Duodenal mucosa (tissue), 2 donors: Measurements from ENCODE around the gene PPM1H.
A peak's percentile ranks its signal among the peaks of the same experiment; 100 is the strongest.

Experiments used
- H3K27ac ChIP-seq: one replicate; pipeline ENCODE4 v1.7.0; 2013; ENCODE audit warnings: low read depth, low read length
- H3K27me3 ChIP-seq, 2 donors: one replicate each; pipeline ENCODE4 v1.7.0; 2013; ENCODE audit warnings: low read length in 2 of 2, control low read depth in 1 of 2; ENCODE audit not compliant: insufficient read depth in 2 of 2, control insufficient read depth in 1 of 2
- H3K36me3 ChIP-seq, 2 donors: one replicate each; pipeline ENCODE4 v1.7.0; 2013; ENCODE audit warnings: low read length in 2 of 2, control low read depth in 1 of 2; ENCODE audit not compliant: insufficient read depth in 2 of 2, control insufficient read depth in 1 of 2
- H3K4me1 ChIP-seq, 2 donors: one replicate each; pipeline ENCODE4 v1.7.0; 2013; ENCODE audit warnings: low read length in 2 of 2, control low read depth in 1 of 2; ENCODE audit not compliant: insufficient read depth in 2 of 2, control insufficient read depth in 1 of 2
- H3K4me3 ChIP-seq, 2 donors: one replicate each; pipeline ENCODE4 v1.7.0; 2013; ENCODE audit warnings: low read length in 2 of 2, low read depth in 1 of 2
- H3K9ac ChIP-seq, 2 donors: one replicate each; pipeline ENCODE4 v1.7.0; 2013; ENCODE audit warnings: low read length in 2 of 2, low read depth in 1 of 2
- H3K9me3 ChIP-seq, 2 donors: one replicate each; pipeline ENCODE4 v1.7.0; 2013; ENCODE audit warnings: low read length in 2 of 2, control low read depth in 1 of 2; ENCODE audit not compliant: control insufficient read depth in 1 of 2

Gene PPM1H

DNA sequence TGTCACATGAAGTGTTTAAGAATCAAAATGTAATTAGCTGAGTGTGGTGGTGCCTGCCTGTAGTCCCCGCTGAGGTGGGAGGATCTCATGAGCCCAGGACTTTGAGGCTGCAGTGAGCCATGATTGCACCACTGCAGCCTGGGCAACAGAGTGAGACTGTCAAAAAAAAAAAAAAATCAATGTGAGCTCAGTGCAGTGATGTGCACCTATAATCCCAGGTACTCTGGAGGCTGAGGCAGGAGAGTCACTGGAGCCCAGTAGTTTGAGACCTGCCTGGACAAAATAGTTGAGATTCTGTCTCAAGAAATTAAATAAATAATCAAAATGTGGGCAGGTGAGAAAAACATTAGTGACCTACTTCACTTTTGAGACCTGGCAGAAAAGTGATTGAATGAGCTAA, 328.3 kb downstream of the PPM1H start:
- H3K27me3 ChIP-seq = no peaks in the 10 kb centered on the region
- no peak overlapping the region for H3K4me3 ChIP-seq
- no peaks in the 10 kb centered on the region for H3K9me3 ChIP-seq
- H3K36me3 ChIP-seq = no peaks in the 10 kb centered on the region
- H3K27ac ChIP-seq = no peak overlapping the region
- peaks cover 12 to 19% of the 10 kb centered on the region in 2 donors for H3K4me1 ChIP-seq
- H3K9ac ChIP-seq = no peak overlapping the region

DNA sequence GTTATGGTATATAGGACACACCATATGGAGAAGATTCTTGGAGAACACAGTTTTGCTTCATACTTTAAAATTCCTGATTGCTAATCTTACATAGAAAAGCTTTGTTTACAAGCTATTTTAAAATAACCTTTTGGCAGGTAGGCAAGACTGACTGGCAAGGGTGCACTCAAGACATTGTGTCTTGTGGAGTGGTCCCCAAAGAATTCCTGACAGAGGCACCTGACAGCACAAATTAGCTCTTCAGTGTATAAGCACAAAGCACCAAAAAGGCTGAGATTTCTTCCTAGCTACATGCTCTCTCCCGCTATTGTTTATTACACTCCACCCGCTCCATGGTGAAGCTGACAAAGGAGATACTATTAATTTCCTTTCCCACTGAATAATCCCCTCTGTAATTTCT, 329.0 kb downstream of the PPM1H start:
- H3K9me3 ChIP-seq = no peaks in the 10 kb centered on the region
- H3K4me1 ChIP-seq = peaks cover 12 to 22% of the 10 kb centered on the region in 2 donors
- no peak overlapping the region for H3K9ac ChIP-seq
- H3K27ac ChIP-seq = no peak overlapping the region
- no peaks in the 10 kb centered on the region for H3K27me3 ChIP-seq
- no peak overlapping the region for H3K4me3 ChIP-seq
- no peaks in the 10 kb centered on the region for H3K36me3 ChIP-seq

DNA sequence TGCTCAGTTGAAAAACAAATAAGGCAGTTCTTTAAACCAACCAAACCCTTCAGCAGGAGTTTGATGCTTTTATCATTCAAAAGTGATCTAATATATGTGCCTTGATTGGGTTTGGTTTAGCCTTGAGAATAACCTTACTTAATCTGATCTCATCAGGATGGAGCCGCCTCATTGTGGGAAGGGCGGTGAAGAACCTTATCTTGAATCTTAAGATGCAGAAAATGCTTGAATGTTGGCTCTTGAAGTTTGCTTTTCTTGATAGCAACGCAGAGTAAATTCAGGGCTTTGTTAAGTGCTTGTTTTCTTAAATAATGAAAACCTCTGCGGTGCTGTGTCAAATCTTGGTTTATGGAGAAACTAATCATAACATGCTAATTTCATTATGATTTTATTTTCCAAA, 330.1 kb downstream of the PPM1H start:
- H3K9ac ChIP-seq = no peak overlapping the region
- H3K27me3 ChIP-seq = no peaks in the 10 kb centered on the region
- peaks cover 12 to 22% of the 10 kb centered on the region in 2 donors for H3K4me1 ChIP-seq
- peak overlapping the region; percentile 6 to 85 for H3K4me3 ChIP-seq
- H3K27ac ChIP-seq = no peak overlapping the region
- no peaks in the 10 kb centered on the region for H3K9me3 ChIP-seq
- H3K36me3 ChIP-seq = no peaks in the 10 kb centered on the region

DNA sequence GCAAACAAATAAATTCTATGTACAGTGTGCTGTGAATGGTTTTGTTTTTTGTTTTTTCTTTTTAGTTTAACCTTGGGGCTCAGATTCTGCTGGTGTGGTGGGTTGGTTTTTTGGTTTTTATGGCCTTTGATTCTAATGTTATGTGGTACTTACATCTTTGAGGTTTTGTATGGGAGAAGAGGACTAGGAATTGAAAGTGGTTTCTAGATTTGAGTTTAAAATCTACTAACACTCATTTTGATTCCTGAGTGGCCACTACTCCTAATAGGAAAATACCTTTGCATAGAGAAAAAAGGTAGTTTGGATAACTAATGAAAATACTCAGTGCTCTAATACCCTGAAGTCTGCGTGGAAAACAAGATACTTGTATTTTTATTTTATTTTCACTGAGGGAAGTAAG, 330.6 kb downstream of the PPM1H start:
- H3K4me3 ChIP-seq = peak overlapping the region; percentile 85 to 88
- peaks cover 12 to 22% of the 10 kb centered on the region in 2 donors for H3K4me1 ChIP-seq
- peak overlapping the region; percentile 7 to 90 for H3K9ac ChIP-seq
- no peaks in the 10 kb centered on the region for H3K9me3 ChIP-seq
- no peaks in the 10 kb centered on the region for H3K27me3 ChIP-seq
- no peak overlapping the region for H3K27ac ChIP-seq
- no peaks in the 10 kb centered on the region for H3K36me3 ChIP-seq

DNA sequence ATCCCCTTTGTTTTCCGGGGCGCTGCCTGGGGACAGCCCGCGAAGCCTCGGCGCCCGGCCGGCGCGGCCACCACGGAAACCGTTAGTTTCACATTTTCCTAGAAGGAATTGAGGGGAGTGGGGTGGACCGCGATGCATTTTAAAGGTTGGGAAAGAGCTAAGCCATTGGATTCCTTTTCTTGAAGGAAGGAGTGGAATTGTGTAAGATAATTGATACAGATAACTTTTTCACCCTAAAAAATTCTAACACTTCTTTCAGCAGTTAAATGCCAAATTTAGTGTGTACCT, 331.2 kb downstream of the PPM1H start:
- H3K9me3 ChIP-seq = no peaks in the 10 kb centered on the region
- peak overlapping the region; percentile 98 for H3K27ac ChIP-seq
- H3K4me1 ChIP-seq = peaks cover 12 to 22% of the 10 kb centered on the region in 2 donors
- H3K27me3 ChIP-seq = no peaks in the 10 kb centered on the region
- H3K4me3 ChIP-seq = peak overlapping the region; percentile 85 to 88
- no peaks in the 10 kb centered on the region for H3K36me3 ChIP-seq
- peak overlapping the region; percentile 78 to 90 for H3K9ac ChIP-seq

DNA sequence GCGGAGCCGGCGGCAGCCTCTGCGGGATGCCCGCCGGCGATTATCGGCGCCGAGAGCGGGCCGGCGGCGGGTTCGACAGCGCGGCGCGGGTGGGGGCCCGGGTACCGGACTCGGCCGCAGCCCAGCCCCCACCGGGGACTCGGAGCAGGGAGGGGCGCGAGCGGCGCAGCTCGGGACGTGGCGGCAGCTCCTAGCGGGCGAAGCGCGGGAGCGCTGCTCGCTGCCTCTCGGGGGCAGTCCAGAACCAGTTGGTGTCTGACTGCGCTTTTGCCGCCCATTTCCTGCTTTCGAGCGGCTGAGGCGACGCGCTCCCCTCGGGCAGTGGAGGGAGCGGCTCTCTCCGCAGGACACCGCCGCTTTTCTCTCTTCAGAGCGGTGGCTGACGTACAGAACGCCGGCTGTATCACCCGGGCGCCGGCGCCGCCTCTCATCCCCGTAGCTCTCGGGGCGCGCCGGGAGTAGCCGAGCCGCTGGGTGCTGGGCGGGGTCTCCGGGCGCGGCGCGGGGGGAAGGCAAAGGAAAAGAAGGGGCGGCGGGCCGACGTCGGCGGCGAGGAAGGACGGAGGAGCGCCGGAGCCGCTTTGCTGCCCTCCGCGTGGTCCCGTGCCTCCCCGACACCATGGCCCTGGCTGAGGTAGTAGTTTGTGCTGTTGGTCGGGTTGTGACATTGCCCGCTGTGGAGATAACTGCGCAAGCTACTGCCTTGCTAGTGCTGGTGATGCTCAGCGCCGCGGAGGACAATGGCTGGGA, 331.7 kb downstream of the PPM1H start:
- Histone ChIP-seq H3K4me3 (peak overlapping the region; percentile 85 to 88), H3K9me3 (no peaks in the 10 kb centered on the region), H3K4me1 (peaks cover 12 to 22% of the 10 kb centered on the region in 2 donors), H3K36me3 (no peaks in the 10 kb centered on the region), H3K9ac (peak overlapping the region; percentile 78 to 90), H3K27me3 (no peaks in the 10 kb centered on the region), H3K27ac (peak overlapping the region; percentile 98)

DNA sequence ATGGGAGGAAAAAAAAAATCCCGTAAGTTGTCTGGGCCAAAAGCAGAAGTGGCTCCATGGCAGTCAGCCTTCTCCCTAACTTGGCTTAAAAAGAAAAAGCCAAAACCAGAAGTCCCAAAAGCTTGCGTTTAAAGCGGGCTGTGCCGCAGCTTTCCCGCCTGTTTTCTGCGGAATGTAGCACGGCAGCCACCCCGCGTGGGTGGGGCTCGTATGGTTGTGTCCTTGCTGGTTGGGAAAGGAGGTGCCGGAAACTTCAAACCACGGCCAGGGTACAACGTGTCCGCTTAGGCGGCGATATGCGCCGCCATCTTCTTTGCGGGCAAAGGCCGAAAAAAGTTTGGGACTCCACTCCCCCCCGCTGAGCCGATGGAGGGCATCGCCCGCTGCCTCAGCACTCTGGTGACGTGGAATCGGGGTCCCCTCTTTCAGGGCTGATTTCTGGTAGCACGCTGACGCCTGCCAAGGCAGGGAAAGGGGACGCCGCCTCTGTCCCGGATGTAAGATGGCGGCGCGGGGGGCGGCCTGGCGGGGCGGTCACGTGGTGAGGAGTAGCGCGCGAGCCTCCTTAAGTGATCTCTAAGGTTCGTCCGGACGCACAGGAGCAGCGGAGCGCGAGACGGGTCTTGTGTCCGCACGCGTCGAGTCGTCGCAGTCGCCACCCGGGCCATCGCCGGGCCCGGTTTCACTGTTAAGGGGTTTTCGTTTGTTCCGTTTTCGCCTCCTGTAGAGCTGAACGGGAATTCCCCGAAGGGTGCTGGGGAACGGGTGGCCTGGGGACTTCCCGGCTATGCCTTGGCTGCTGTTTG, 332.5 kb downstream of the PPM1H start:
- H3K9ac ChIP-seq = peak overlapping the region; percentile 78 to 90
- H3K27ac ChIP-seq = peak overlapping the region; percentile 98
- peaks cover 12 to 22% of the 10 kb centered on the region in 2 donors for H3K4me1 ChIP-seq
- peak overlapping the region; percentile 85 to 88 for H3K4me3 ChIP-seq
- no peaks in the 10 kb centered on the region for H3K36me3 ChIP-seq
- H3K9me3 ChIP-seq = no peaks in the 10 kb centered on the region
- no peaks in the 10 kb centered on the region for H3K27me3 ChIP-seq

DNA sequence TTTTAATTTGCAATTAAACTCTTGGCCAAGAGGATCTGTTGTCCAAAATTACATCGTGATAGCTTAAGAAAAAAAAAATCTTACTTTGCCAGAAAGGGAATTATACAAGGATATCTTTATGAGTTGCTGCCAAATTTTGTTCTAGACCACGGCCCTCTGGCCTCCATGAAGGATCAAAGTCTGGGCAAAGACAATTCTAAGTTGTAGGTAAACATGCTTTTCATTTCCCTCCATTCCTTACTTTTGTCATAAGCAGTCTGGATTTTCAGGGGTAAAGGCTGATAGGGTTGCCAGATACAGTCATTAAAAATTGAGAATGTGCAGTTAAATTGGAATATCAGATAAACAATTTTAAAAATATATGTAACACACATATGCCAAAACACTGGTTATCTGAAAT, 333.2 kb downstream of the PPM1H start:
- Histone ChIP-seq H3K9me3 (no peaks in the 10 kb centered on the region), H3K4me1 (peaks cover 12 to 22% of the 10 kb centered on the region in 2 donors), H3K27ac (peak overlapping the region; percentile 98), H3K9ac (peak overlapping the region; percentile 78 to 90), H3K36me3 (no peaks in the 10 kb centered on the region), H3K4me3 (peak overlapping the region; percentile 85 to 88), H3K27me3 (no peaks in the 10 kb centered on the region)

DNA sequence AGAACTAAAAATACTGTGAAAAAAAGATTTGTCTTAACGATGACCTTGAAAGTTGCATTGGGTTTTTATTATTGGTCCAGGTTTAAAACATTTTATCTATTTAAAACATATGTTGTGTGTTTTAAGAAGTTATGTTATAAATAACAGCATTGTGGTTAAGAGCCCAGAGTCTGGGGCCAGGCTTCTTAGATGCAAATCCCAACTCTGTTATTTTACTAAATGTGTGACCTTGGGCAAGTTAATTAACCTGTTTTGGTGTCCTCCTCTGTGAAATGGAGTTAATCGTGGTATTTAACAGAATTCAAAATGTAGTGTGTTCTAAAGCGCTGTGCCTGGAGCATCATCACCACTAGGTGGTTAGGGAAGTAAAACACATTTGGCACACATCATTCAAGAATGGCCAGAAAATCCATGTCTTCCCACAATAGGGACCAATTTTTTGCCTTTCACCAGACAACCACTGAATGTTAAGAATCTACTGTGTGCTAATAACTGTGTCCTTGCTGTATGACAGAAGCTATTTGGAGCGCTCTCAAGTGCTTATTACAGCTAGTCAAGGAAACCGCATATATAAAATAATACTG, 335.0 kb downstream of the PPM1H start:
- H3K36me3 ChIP-seq = no peaks in the 10 kb centered on the region
- no peak overlapping the region for H3K9ac ChIP-seq
- no peak overlapping the region for H3K4me3 ChIP-seq
- no peak overlapping the region for H3K27ac ChIP-seq
- H3K9me3 ChIP-seq = no peaks in the 10 kb centered on the region
- no peaks in the 10 kb centered on the region for H3K27me3 ChIP-seq
- peaks cover 8 to 12% of the 10 kb centered on the region in 2 donors for H3K4me1 ChIP-seq

DNA sequence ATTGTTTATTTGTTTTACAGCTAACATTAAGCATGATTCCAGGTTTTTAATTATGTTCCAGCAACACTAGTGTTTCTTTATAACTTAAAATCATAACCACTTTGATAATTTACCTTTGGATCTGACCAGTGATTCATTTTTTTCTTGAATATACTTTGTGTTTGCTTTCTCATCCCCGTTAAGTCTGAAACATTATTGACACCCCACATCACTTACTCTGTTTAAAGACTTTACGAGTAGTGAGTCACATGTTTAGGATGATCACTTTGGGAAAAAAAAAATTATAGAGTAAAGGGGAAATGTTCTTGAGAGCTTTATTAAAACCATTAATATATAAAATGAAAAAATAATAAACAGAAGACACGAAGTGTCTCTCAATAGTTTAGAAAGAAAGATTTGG, 336.1 kb downstream of the PPM1H start:
- Histone ChIP-seq H3K9ac (no peak overlapping the region), H3K9me3 (no peaks in the 10 kb centered on the region), H3K36me3 (no peaks in the 10 kb centered on the region), H3K4me3 (no peak overlapping the region), H3K4me1 (peaks cover 2 to 11% of the 10 kb centered on the region in 2 donors), H3K27me3 (no peaks in the 10 kb centered on the region), H3K27ac (no peak overlapping the region)
